Neural cell (in vitro differentiated cells): Measurements from ENCODE around the gene SCD. TPM values are rescaled to one million over a fixed set of nuclear protein-coding genes. Genes with fewer than 3 reads are reported as not detected.
A peak's percentile ranks its signal among the peaks of the same experiment; 100 is the strongest.

ENCODE experiments used
- H2AFZ ChIP-seq: fragments of 200-600, 300-800 bp; sonication (generic), shearing (Covaris generic); 2 replicates; pipeline ENCODE4 v1.6.0; 2014; ENCODE audit warnings: low read depth, mild to moderate bottlenecking, antibody characterized with exemption, low read length, moderate library complexity
- H3F3A ChIP-seq: fragments of 200-600 bp; shearing (Covaris generic); 2 replicates; pipeline ENCODE4 v1.6.1; 2016; ENCODE audit warnings: mild to moderate bottlenecking, moderate library complexity, mixed read lengths, antibody characterized with exemption, low read length; ENCODE audit not compliant: insufficient read depth, poor library complexity, severe bottlenecking
- H3K27ac ChIP-seq: fragments of 200-600, 300-800 bp; sonication (generic), shearing (Covaris generic); 2 replicates; pipeline ENCODE4 v1.5.1; 2014; ENCODE audit warnings: mild to moderate bottlenecking, low read length, moderate library complexity
- H3K27me3 ChIP-seq: fragments of 300-800, 200-600 bp; sonication (generic), shearing (Covaris generic); 2 replicates; pipeline ENCODE4 v1.6.0; 2014; ENCODE audit warnings: mild to moderate bottlenecking, low read depth, low read length, moderate library complexity; ENCODE audit not compliant: insufficient read depth
- H3K36me3 ChIP-seq: fragments of 300-800, 200-600 bp; sonication (generic), shearing (Covaris generic); 2 replicates; pipeline ENCODE4 v1.5.1; 2014; ENCODE audit warnings: mild to moderate bottlenecking, antibody characterized with exemption, low read length, moderate library complexity; ENCODE audit not compliant: insufficient read depth
- H3K4me2 ChIP-seq: fragments of 300-800, 200-600 bp; sonication (generic), shearing (Covaris generic); 2 replicates; pipeline ENCODE4 v1.6.0; 2014; ENCODE audit warnings: mild to moderate bottlenecking, low read length
- H3K4me3 ChIP-seq: fragments of 300-800, 200-600 bp; sonication (generic), shearing (Covaris generic); 2 replicates; pipeline ENCODE4 v1.5.1; 2014; ENCODE audit warnings: mild to moderate bottlenecking, low read length, moderate library complexity
- H3K79me2 ChIP-seq: fragments of 200-600 bp; shearing (Covaris generic); replicated peaks from 2 replicates; pipeline ENCODE4 v1.6.0; 2014; ENCODE audit warnings: mild to moderate bottlenecking, low read length, moderate library complexity; ENCODE audit not compliant: insufficient read depth
- H3K9ac ChIP-seq: fragments of 300-800, 200-600 bp; sonication (generic), shearing (Covaris generic); 2 replicates; pipeline ENCODE4 v1.6.1; 2016; ENCODE audit warnings: mild to moderate bottlenecking, low read length, mixed read lengths
- H3K9me2 ChIP-seq: fragments of 200-600 bp; shearing (Covaris generic); 2 replicates; pipeline ENCODE4 v1.6.1; 2016; ENCODE audit warnings: mild to moderate bottlenecking, low read length, mixed read lengths; ENCODE audit not compliant: insufficient read depth
- H3K9me3 ChIP-seq: fragments of 200-600, 300-800 bp; sonication (generic), shearing (Covaris generic); 2 replicates; pipeline ENCODE4 v1.6.1; 2016; ENCODE audit warnings: mild to moderate bottlenecking, mixed run types, low read length, moderate library complexity, mixed read lengths
- H4K20me1 ChIP-seq: fragments of 200-600 bp; shearing (Covaris generic); 2 replicates; pipeline ENCODE4 v1.6.1; 2016; ENCODE audit warnings: mild to moderate bottlenecking, mixed run types; ENCODE audit not compliant: insufficient read depth
- CTCF ChIP-seq: fragments of 450-650 bp; IDR thresholded peaks from 2 replicates; pipeline ENCODE4 v1.5.1; 2014; ENCODE audit warnings: antibody characterized with exemption, mild to moderate bottlenecking, moderate library complexity; ENCODE audit not compliant: poor library complexity, severe bottlenecking
- EP300 ChIP-seq: fragments of 450-650 bp; conservative IDR thresholded peaks from 2 replicates; pipeline ENCODE4 v1.6.1; 2014; ENCODE audit warnings: antibody characterized with exemption, mild to moderate bottlenecking, moderate library complexity; ENCODE audit not compliant: poor library complexity, severe bottlenecking
- MXI1 ChIP-seq: fragments of 450-650 bp; conservative IDR thresholded peaks from 2 replicates; pipeline ENCODE4 v1.6.1; 2014; ENCODE audit warnings: antibody characterized with exemption, mild to moderate bottlenecking; ENCODE audit not compliant: poor library complexity, severe bottlenecking
- POLR2AphosphoS5 ChIP-seq: IDR thresholded peaks from 2 replicates; pipeline ENCODE4 v1.6.1; 2012
- RAD21 ChIP-seq: fragments of 450-650 bp; conservative IDR thresholded peaks from 2 replicates; pipeline ENCODE4 v1.6.1; 2014; ENCODE audit warnings: antibody characterized with exemption, mild to moderate bottlenecking, moderate library complexity
- REST ChIP-seq: IDR thresholded peaks from 2 replicates; pipeline ENCODE4 v1.6.1; 2012; ENCODE audit warnings: borderline replicate concordance
- SMC3 ChIP-seq: fragments of 450-650 bp; conservative IDR thresholded peaks from 2 replicates; pipeline ENCODE4 v1.6.1; 2014; ENCODE audit warnings: antibody characterized with exemption, mild to moderate bottlenecking, moderate library complexity; ENCODE audit not compliant: poor library complexity
- TAF1 ChIP-seq: IDR thresholded peaks from 2 replicates; pipeline ENCODE4 v1.6.1; 2012; ENCODE audit warnings: low read depth
- polyA plus RNA-seq: library from polyadenylated mRNA; depleted of rRNA; stranded (reverse); fragments of >200 nt; gene quantifications from 2 replicates; pipeline ENCODE4 v1.2.3, GENCODE V29; 2014

SCD gene
- polyA plus RNA-seq, 1 donor from 2014 or later, result 82.9 TPM

- Histone ChIP-seq H3K36me3 (peaks cover 7% of the 10 kb centered on the region), H3K27me3 (no peaks in the 10 kb centered on the region), H3K4me2 (peak overlapping the region; percentile 37), H4K20me1 (peaks cover 3% of the 10 kb centered on the region), H3K27ac (no peak overlapping the region), H3K9ac (no peak overlapping the region), H3F3A (no peaks in the 10 kb centered on the region), H3K79me2 (peaks cover 64% of the 10 kb centered on the region), H3K9me2 (no peaks in the 10 kb centered on the region), H3K4me3 (peak overlapping the region; percentile 98), H2AFZ (no peak overlapping the region), H3K9me3 (no peaks in the 10 kb centered on the region)
- TF ChIP-seq EP300 (no peak), MXI1 (no peak), CTCF (no peak), POLR2AphosphoS5 (no peak)
Measured at GRCh38 chr10:100350914-100351485, 4.0 kb downstream of the SCD start.

GRCh38 chr10:100353770-100354485, 6.9 kb downstream of the SCD start:
- H3F3A ChIP-seq, result no peaks in the 10 kb centered on the region
- H3K36me3 ChIP-seq, result peaks cover 7% of the 10 kb centered on the region
- no peak overlapping the region for H3K4me3 ChIP-seq
- H4K20me1 ChIP-seq, result no peaks in the 10 kb centered on the region
- no peaks in the 10 kb centered on the region for H3K9me3 ChIP-seq
- H3K27ac ChIP-seq, result no peak overlapping the region
- H3K79me2 ChIP-seq, result peaks cover 41% of the 10 kb centered on the region
- H3K27me3 ChIP-seq, result no peaks in the 10 kb centered on the region
- no peak overlapping the region for H3K4me2 ChIP-seq
- H3K9me2 ChIP-seq, result no peaks in the 10 kb centered on the region
- no peak overlapping the region for H3K9ac ChIP-seq
- H2AFZ ChIP-seq, result no peak overlapping the region
- no peak for TF ChIP-seq CTCF
- no peak for TF ChIP-seq TAF1
- no peak for TF ChIP-seq RAD21
- TF ChIP-seq REST, result no peak
- no peak for TF ChIP-seq SMC3
- TF ChIP-seq MXI1, result no peak
